Activated CD4-positive, alpha-beta T cell treated with anti-CD3 and anti-CD28 coated beads, Interleukin-2, amount 10 ng/mL, durations not matched to agents 7 days and 5 days (primary cell): Measurements from ENCODE around the gene NR3C2. TPM values are rescaled to one million over a fixed set of nuclear protein-coding genes. Genes with fewer than 3 reads are reported as not detected.

Experiments
- CTCF ChIA-PET: fragments of 350-600 bp; sonication (Branson Sonifier 250); formaldehyde crosslinking; loops from one replicate; lab custom pipeline; 2021; ENCODE audit warnings: antibody characterized with exemption; lab: Charles Lee
- POLR2A ChIA-PET: fragments of 350-600 bp; sonication (Branson Sonifier 250); formaldehyde crosslinking; loops from one replicate; lab custom pipeline; 2021; ENCODE audit warnings: antibody characterized with exemption; lab: Charles Lee
- DNase-seq: peaks from one replicate; pipeline ENCODE4 v3.0.0-alpha.2; 2020
- H3K27ac Mint-ChIP-seq: one replicate; pipeline ENCODE4 v1.8.0; 2021; ENCODE audit warnings: mild to moderate bottlenecking, moderate library complexity, mixed read lengths
- H3K27me3 Mint-ChIP-seq: one replicate; pipeline ENCODE4 v1.8.0; 2021; ENCODE audit warnings: mixed read lengths
- H3K36me3 Mint-ChIP-seq: one replicate; pipeline ENCODE4 v1.8.0; 2021; ENCODE audit warnings: low read depth, mixed read lengths
- H3K4me1 Mint-ChIP-seq: one replicate; pipeline ENCODE4 v1.8.0; 2021; ENCODE audit warnings: mixed read lengths
- H3K4me3 Mint-ChIP-seq: one replicate; pipeline ENCODE4 v1.8.0; 2021; ENCODE audit warnings: mild to moderate bottlenecking, moderate library complexity, mixed read lengths
- H3K9me3 Mint-ChIP-seq: one replicate; pipeline ENCODE4 v1.8.0; 2021; ENCODE audit warnings: mixed read lengths
- total RNA-seq, 2 experiments: library from RNA; stranded (reverse); gene quantifications; one replicate each; pipeline ENCODE4 v1.2.3, GENCODE V29; 2021

The NR3C2 gene
- total RNA-seq, 2 experiments from 2014 or later = 4.1 to 5.1 TPM

- CTCF ChIA-PET = no interaction called here
Measured at GRCh38 chr4:148390311-148390710, 51.9 kb downstream of the NR3C2 start.

GRCh38 chr4:148380291-148380690 lies 61.9 kb downstream of the NR3C2 start:
- H3K9me3 Mint-ChIP-seq = peaks cover 6% of the 10 kb centered on the region
- CTCF ChIA-PET = no interaction called here

More at GRCh38 chr4:148390311-148390710, 51.9 kb downstream of the NR3C2 start:
- DNase-seq = no peak
- Mint-ChIP-seq H3K9me3 (peaks cover 3% of the 10 kb centered on the region), H3K27me3 (no peaks in the 10 kb centered on the region), H3K4me3 (no peak overlapping the region), H3K4me1 (no peaks in the 10 kb centered on the region), H3K36me3 (no peaks in the 10 kb centered on the region), H3K27ac (no peak overlapping the region)
- POLR2A ChIA-PET = no interaction called here

GRCh38 chr4:148376151-148376550 lies 66.1 kb downstream of the NR3C2 start:
- Mint-ChIP-seq H3K4me3 (no peak overlapping the region), H3K27me3 (no peaks in the 10 kb centered on the region), H3K36me3 (peaks cover 2% of the 10 kb centered on the region), H3K27ac (peak overlapping the region; percentile 2), H3K9me3 (peaks cover 2% of the 10 kb centered on the region), H3K4me1 (peaks cover 8% of the 10 kb centered on the region)
- CTCF ChIA-PET = interaction anchor here (1.4 kb wide), 1 partner anchor 65 kb away, joined by 3 read pairs; no protein-coding TSS in a partner anchor
- DNase-seq = no peak
- POLR2A ChIA-PET = no interaction called here

More at GRCh38 chr4:148380291-148380690, 61.9 kb downstream of the NR3C2 start:
- H3K36me3 Mint-ChIP-seq = peaks cover 2% of the 10 kb centered on the region
- H3K4me1 Mint-ChIP-seq = peaks cover 8% of the 10 kb centered on the region
- no peaks in the 10 kb centered on the region for H3K27me3 Mint-ChIP-seq
- POLR2A ChIA-PET = no interaction called here
- no peak for DNase-seq
- H3K27ac Mint-ChIP-seq = no peak overlapping the region
- H3K4me3 Mint-ChIP-seq = no peak overlapping the region

GRCh38 chr4:148375584-148375983 lies 66.6 kb downstream of the NR3C2 start:
- ChIA-PET CTCF (interaction anchor here (1.4 kb wide), 1 partner anchor 66 kb away, joined by 3 read pairs; no protein-coding TSS in a partner anchor), POLR2A (no interaction called here)
- Mint-ChIP-seq H3K4me3 (no peak overlapping the region), H3K36me3 (peaks cover 2% of the 10 kb centered on the region), H3K27me3 (no peaks in the 10 kb centered on the region), H3K27ac (no peak overlapping the region), H3K4me1 (peaks cover 8% of the 10 kb centered on the region), H3K9me3 (peaks cover 2% of the 10 kb centered on the region)
- DNase-seq = no peak

- Mint-ChIP-seq H3K36me3 (peaks cover 2% of the 10 kb centered on the region), H3K4me1 (peaks cover 8% of the 10 kb centered on the region), H3K27ac (no peak overlapping the region), H3K4me3 (no peak overlapping the region), H3K9me3 (peaks cover 2% of the 10 kb centered on the region), H3K27me3 (no peaks in the 10 kb centered on the region)
- no peak for DNase-seq
- ChIA-PET POLR2A (no interaction called here), CTCF (no interaction called here)
Measured at GRCh38 chr4:148373093-148373492, 69.1 kb downstream of the NR3C2 start.

GRCh38 chr4:148369919-148370318 lies 72.3 kb downstream of the NR3C2 start:
- Mint-ChIP-seq H3K4me1 (peaks cover 2% of the 10 kb centered on the region), H3K36me3 (no peaks in the 10 kb centered on the region), H3K27ac (no peak overlapping the region), H3K9me3 (no peaks in the 10 kb centered on the region), H3K27me3 (no peaks in the 10 kb centered on the region), H3K4me3 (no peak overlapping the region)
- DNase-seq = no peak
- POLR2A ChIA-PET = interaction anchor here (0.5 kb wide), 1 partner anchor 175 kb away, joined by 3 read pairs; no protein-coding TSS in a partner anchor
- CTCF ChIA-PET = no interaction called here

GRCh38 chr4:148367756-148368155 lies 74.5 kb downstream of the NR3C2 start:
- Mint-ChIP-seq H3K4me1 (peaks cover 2% of the 10 kb centered on the region), H3K27me3 (no peaks in the 10 kb centered on the region), H3K4me3 (no peak overlapping the region), H3K36me3 (no peaks in the 10 kb centered on the region), H3K27ac (no peak overlapping the region), H3K9me3 (no peaks in the 10 kb centered on the region)
- POLR2A ChIA-PET = no interaction called here
- CTCF ChIA-PET = interaction anchor here (1.1 kb wide), 1 partner anchor 14 kb away, joined by 4 read pairs; no protein-coding TSS in a partner anchor
- no peak for DNase-seq

GRCh38 chr4:148366251-148366650 lies 76.0 kb downstream of the NR3C2 start:
- no peaks in the 10 kb centered on the region for H3K9me3 Mint-ChIP-seq
- POLR2A ChIA-PET = no interaction called here
- peaks cover 2% of the 10 kb centered on the region for H3K4me1 Mint-ChIP-seq
- CTCF ChIA-PET = no interaction called here
- no peaks in the 10 kb centered on the region for H3K36me3 Mint-ChIP-seq
- no peaks in the 10 kb centered on the region for H3K27me3 Mint-ChIP-seq
- H3K4me3 Mint-ChIP-seq = no peak overlapping the region
- no peak overlapping the region for H3K27ac Mint-ChIP-seq
- no peak for DNase-seq

GRCh38 chr4:148364525-148364924 lies 77.7 kb downstream of the NR3C2 start:
- H3K36me3 Mint-ChIP-seq = no peaks in the 10 kb centered on the region
- CTCF ChIA-PET = no interaction called here

GRCh38 chr4:148359769-148360168 lies 82.4 kb downstream of the NR3C2 start:
- H3K4me1 Mint-ChIP-seq = peaks cover 19% of the 10 kb centered on the region
- H3K27ac Mint-ChIP-seq = no peak overlapping the region
- CTCF ChIA-PET = no interaction called here
- H3K36me3 Mint-ChIP-seq = no peaks in the 10 kb centered on the region
- no peaks in the 10 kb centered on the region for H3K27me3 Mint-ChIP-seq
- no peaks in the 10 kb centered on the region for H3K9me3 Mint-ChIP-seq
- POLR2A ChIA-PET = no interaction called here
- no peak overlapping the region for H3K4me3 Mint-ChIP-seq
- DNase-seq = no peak

More at GRCh38 chr4:148364525-148364924, 77.7 kb downstream of the NR3C2 start:
- Mint-ChIP-seq H3K27me3 (no peaks in the 10 kb centered on the region), H3K9me3 (no peaks in the 10 kb centered on the region), H3K27ac (no peak overlapping the region), H3K4me3 (no peak overlapping the region), H3K4me1 (peaks cover 6% of the 10 kb centered on the region)
- POLR2A ChIA-PET = no interaction called here
- no peak for DNase-seq

GRCh38 chr4:148355442-148356123 lies 86.6 kb downstream of the NR3C2 start:
- no peak for DNase-seq
- Mint-ChIP-seq H3K4me1 (peaks cover 19% of the 10 kb centered on the region), H3K36me3 (no peaks in the 10 kb centered on the region), H3K4me3 (no peak overlapping the region), H3K9me3 (no peaks in the 10 kb centered on the region), H3K27ac (peak overlapping the region; percentile 85), H3K27me3 (no peaks in the 10 kb centered on the region)
- ChIA-PET CTCF (no interaction called here), POLR2A (no interaction called here)

- DNase-seq = no peak
- POLR2A ChIA-PET = no interaction called here
- H3K27ac Mint-ChIP-seq = no peak overlapping the region
- CTCF ChIA-PET = interaction anchor here (1.1 kb wide), 1 partner anchor 9 kb away, joined by 3 read pairs; no protein-coding TSS in a partner anchor
- no peaks in the 10 kb centered on the region for H3K27me3 Mint-ChIP-seq
- no peaks in the 10 kb centered on the region for H3K9me3 Mint-ChIP-seq
- H3K4me3 Mint-ChIP-seq = no peak overlapping the region
- H3K4me1 Mint-ChIP-seq = peaks cover 16% of the 10 kb centered on the region
- no peaks in the 10 kb centered on the region for H3K36me3 Mint-ChIP-seq
Measured at GRCh38 chr4:148354186-148354585, 88.0 kb downstream of the NR3C2 start.

- no peak for DNase-seq
- Mint-ChIP-seq H3K9me3 (no peaks in the 10 kb centered on the region), H3K4me1 (peaks cover 20% of the 10 kb centered on the region), H3K27ac (no peak overlapping the region), H3K4me3 (no peak overlapping the region), H3K36me3 (no peaks in the 10 kb centered on the region), H3K27me3 (no peaks in the 10 kb centered on the region)
- ChIA-PET CTCF (no interaction called here), POLR2A (no interaction called here)
Measured at GRCh38 chr4:148353571-148353970, 88.6 kb downstream of the NR3C2 start.
